ENCODE measurements around the gene CCR7.

Gene CCR7

GRCh38 chr17:40535924-40536294 is 29.4 kb downstream of the CCR7 start:
- no peak overlapping the region for H3K9ac ChIP-seq (ENCODE audit: low read length)

GRCh38 chr17:40535438-40535837 is 29.8 kb downstream of the CCR7 start:
- Histone ChIP-seq H3F3A (ENCODE audit: insufficient read depth, low read length) (no peaks in the 10 kb centered on the region), H4K20me1 (ENCODE audit: insufficient read depth, low read length) (no peaks in the 10 kb centered on the region), H3K9me3 (replicated peaks; ENCODE audit: insufficient read depth, low read length) (no peaks in the 10 kb centered on the region), H2AFZ (ENCODE audit: low read length) (no peak overlapping the region), H3K27ac (ENCODE audit: low read length) (no peak overlapping the region), H3K79me2 (ENCODE audit: low read length) (no peaks in the 10 kb centered on the region), H3K9ac (ENCODE audit: low read length) (no peak overlapping the region), H3K4me2 (ENCODE audit: low read depth, low read length) (no peak overlapping the region), H3K9me2 (replicated peaks; ENCODE audit: insufficient read depth, low read length) (no peaks in the 10 kb centered on the region), H3K4me1 (ENCODE audit: low read length) (no peaks in the 10 kb centered on the region; the same call in none of the 2 replicates), H3K36me3 (replicated peaks; ENCODE audit: insufficient read depth, low read length) (no peaks in the 10 kb centered on the region), H3K4me3 (ENCODE audit: low read length) (no peak overlapping the region), H3K27me3 (replicated peaks; ENCODE audit: insufficient read depth, low read length) (peaks cover 21% of the 10 kb centered on the region)
- no peak for DNase-seq
- TF ChIP-seq EZH2phosphoT487 (IDR thresholded peaks at IDR 0.05; ENCODE audit: low read length) (no peak), EZH2 (optimal IDR thresholded peaks at IDR 0.05; ENCODE audit: low read depth, low read length) (no peak), CTCF (IDR thresholded peaks at IDR 0.05; ENCODE audit: low read length) (no peak)

More at GRCh38 chr17:40535924-40536294, 29.4 kb downstream of the CCR7 start:
- H3F3A ChIP-seq (ENCODE audit: insufficient read depth, low read length) = no peaks in the 10 kb centered on the region
- H3K4me3 ChIP-seq (ENCODE audit: low read length) = no peak overlapping the region
- TF ChIP-seq CTCF (IDR thresholded peaks at IDR 0.05; ENCODE audit: low read length) (no peak), EZH2 (optimal IDR thresholded peaks at IDR 0.05; ENCODE audit: low read depth, low read length) (no peak), EZH2phosphoT487 (IDR thresholded peaks at IDR 0.05; ENCODE audit: low read length) (no peak)
- no peaks in the 10 kb centered on the region for H4K20me1 ChIP-seq (ENCODE audit: insufficient read depth, low read length)
- no peaks in the 10 kb centered on the region for H3K79me2 ChIP-seq (ENCODE audit: low read length)
- no peak overlapping the region for H3K4me2 ChIP-seq (ENCODE audit: low read depth, low read length)
- no peaks in the 10 kb centered on the region; the same call in none of the 2 replicates for H3K4me1 ChIP-seq (ENCODE audit: low read length)
- H3K27me3 ChIP-seq (replicated peaks; ENCODE audit: insufficient read depth, low read length) = peaks cover 21% of the 10 kb centered on the region
- no peaks in the 10 kb centered on the region for H3K9me3 ChIP-seq (replicated peaks; ENCODE audit: insufficient read depth, low read length)
- no peak overlapping the region for H2AFZ ChIP-seq (ENCODE audit: low read length)
- DNase-seq = no peak
- no peaks in the 10 kb centered on the region for H3K36me3 ChIP-seq (replicated peaks; ENCODE audit: insufficient read depth, low read length)
- no peak overlapping the region for H3K27ac ChIP-seq (ENCODE audit: low read length)
- no peaks in the 10 kb centered on the region for H3K9me2 ChIP-seq (replicated peaks; ENCODE audit: insufficient read depth, low read length)

GRCh38 chr17:40534371-40535189 is 30.7 kb downstream of the CCR7 start:
- DNase-seq = no peak
- Histone ChIP-seq H3K4me1 (ENCODE audit: low read length) (no peaks in the 10 kb centered on the region; the same call in none of the 2 replicates), H3K36me3 (replicated peaks; ENCODE audit: insufficient read depth, low read length) (no peaks in the 10 kb centered on the region), H3K9me3 (replicated peaks; ENCODE audit: insufficient read depth, low read length) (no peaks in the 10 kb centered on the region), H3K4me3 (ENCODE audit: low read length) (no peak overlapping the region), H4K20me1 (ENCODE audit: insufficient read depth, low read length) (no peaks in the 10 kb centered on the region), H3K9ac (ENCODE audit: low read length) (no peak overlapping the region), H2AFZ (ENCODE audit: low read length) (no peak overlapping the region), H3F3A (ENCODE audit: insufficient read depth, low read length) (no peaks in the 10 kb centered on the region), H3K4me2 (ENCODE audit: low read depth, low read length) (no peak overlapping the region), H3K79me2 (ENCODE audit: low read length) (no peaks in the 10 kb centered on the region), H3K27me3 (replicated peaks; ENCODE audit: insufficient read depth, low read length) (peaks cover 21% of the 10 kb centered on the region), H3K9me2 (replicated peaks; ENCODE audit: insufficient read depth, low read length) (no peaks in the 10 kb centered on the region), H3K27ac (ENCODE audit: low read length) (no peak overlapping the region)
- no peak for TF ChIP-seq EZH2phosphoT487 (IDR thresholded peaks at IDR 0.05; ENCODE audit: low read length)
- no peak for TF ChIP-seq CTCF (IDR thresholded peaks at IDR 0.05; ENCODE audit: low read length)
- no peak for TF ChIP-seq EZH2 (optimal IDR thresholded peaks at IDR 0.05; ENCODE audit: low read depth, low read length)
